Measurements from ENCODE around the gene PROC. TPM values are rescaled to one million over a fixed set of nuclear protein-coding genes. Genes with fewer than 3 reads are reported as not detected.

Gene PROC
- total RNA-seq, 3 donors from 2014 or later: not detected

GRCh38 chr2:127405255-127405610 lies 13.0 kb upstream of the PROC start:
- no peak for TF ChIP-seq CTCF (IDR thresholded peaks at IDR 0.05)
- no peak for TF ChIP-seq POLR2AphosphoS5 (IDR thresholded peaks at IDR 0.05)
- Histone ChIP-seq H3K27me3 (no peaks in the 10 kb centered on the region), H3K36me3 (no peaks in the 10 kb centered on the region), H3K27ac (no peak overlapping the region), H3K4me3 (no peak overlapping the region), H3K4me1 (no peaks in the 10 kb centered on the region), H3K9me3 (no peaks in the 10 kb centered on the region)
- intact Hi-C loops (cut with DNase I; ENCODE audit: low total_unique reads): no loop called here
- no peak for DNase-seq (ENCODE audit: low spot score in 2 of 2)

GRCh38 chr2:127406454-127406853 lies 11.8 kb upstream of the PROC start:
- TF ChIP-seq CTCF (IDR thresholded peaks at IDR 0.05) (no peak), POLR2A (IDR thresholded peaks at IDR 0.05) (no peak), POLR2AphosphoS5 (IDR thresholded peaks at IDR 0.05) (no peak)
- H3K27ac ChIP-seq: no peak overlapping the region
- H3K4me3 ChIP-seq: no peak overlapping the region
- no peaks in the 10 kb centered on the region for H3K36me3 ChIP-seq
- no peak for DNase-seq (ENCODE audit: low spot score in 2 of 2)
- intact Hi-C loops (cut with DNase I; ENCODE audit: low total_unique reads): no loop called here
- no peaks in the 10 kb centered on the region for H3K4me1 ChIP-seq
- H3K27me3 ChIP-seq: no peaks in the 10 kb centered on the region
- no peaks in the 10 kb centered on the region for H3K9me3 ChIP-seq

- Histone ChIP-seq H3K27ac (peak overlapping the region; percentile 95 to 98), H3K27me3 (no peaks in the 10 kb centered on the region), H3K4me1 (no peaks in the 10 kb centered on the region), H3K9me3 (no peaks in the 10 kb centered on the region), H3K4me3 (no peak overlapping the region), H3K36me3 (no peaks in the 10 kb centered on the region)
- no peak for TF ChIP-seq POLR2AphosphoS5 (IDR thresholded peaks at IDR 0.05)
- no peak for TF ChIP-seq CTCF (IDR thresholded peaks at IDR 0.05)
- TF ChIP-seq POLR2A (IDR thresholded peaks at IDR 0.05): no peak
- DNase-seq (ENCODE audit: low spot score in 2 of 2): no peak
- intact Hi-C loops (cut with DNase I; ENCODE audit: low total_unique reads): no loop called here
Measured at GRCh38 chr2:127407091-127407490, 11.1 kb upstream of the PROC start.

GRCh38 chr2:127407661-127408003 lies 10.6 kb upstream of the PROC start:
- no peak for DNase-seq (ENCODE audit: low spot score in 2 of 2)
- Histone ChIP-seq H3K4me1 (no peaks in the 10 kb centered on the region), H3K36me3 (no peaks in the 10 kb centered on the region), H3K9me3 (no peaks in the 10 kb centered on the region), H3K4me3 (peak overlapping the region; percentile 43 to 77 (median 62)), H3K27me3 (no peaks in the 10 kb centered on the region), H3K27ac (peak overlapping the region; percentile 95 to 98)
- no peak for TF ChIP-seq POLR2AphosphoS5 (IDR thresholded peaks at IDR 0.05)
- no peak for TF ChIP-seq POLR2A (IDR thresholded peaks at IDR 0.05)
- no peak for TF ChIP-seq CTCF (IDR thresholded peaks at IDR 0.05)
- intact Hi-C loops (cut with DNase I; ENCODE audit: low total_unique reads): no loop called here

- intact Hi-C loops (cut with DNase I; ENCODE audit: low total_unique reads): no loop called here
- TF ChIP-seq POLR2A (IDR thresholded peaks at IDR 0.05): no peak
- peak in 2 of 3 donors; percentile 76 to 97 for TF ChIP-seq POLR2AphosphoS5 (IDR thresholded peaks at IDR 0.05)
- Histone ChIP-seq H3K27me3 (no peaks in the 10 kb centered on the region), H3K4me3 (peak overlapping the region; percentile 43 to 77 (median 62)), H3K36me3 (no peaks in the 10 kb centered on the region), H3K27ac (peak overlapping the region; percentile 95 to 98), H3K9me3 (no peaks in the 10 kb centered on the region), H3K4me1 (no peaks in the 10 kb centered on the region)
- DNase-seq (ENCODE audit: low spot score in 2 of 2): peak; percentile 85 to 86
Measured at GRCh38 chr2:127408004-127408806, 10.0 kb upstream of the PROC start.
